ENCODE measurements around the gene INAFM2.

The INAFM2 gene

DNA sequence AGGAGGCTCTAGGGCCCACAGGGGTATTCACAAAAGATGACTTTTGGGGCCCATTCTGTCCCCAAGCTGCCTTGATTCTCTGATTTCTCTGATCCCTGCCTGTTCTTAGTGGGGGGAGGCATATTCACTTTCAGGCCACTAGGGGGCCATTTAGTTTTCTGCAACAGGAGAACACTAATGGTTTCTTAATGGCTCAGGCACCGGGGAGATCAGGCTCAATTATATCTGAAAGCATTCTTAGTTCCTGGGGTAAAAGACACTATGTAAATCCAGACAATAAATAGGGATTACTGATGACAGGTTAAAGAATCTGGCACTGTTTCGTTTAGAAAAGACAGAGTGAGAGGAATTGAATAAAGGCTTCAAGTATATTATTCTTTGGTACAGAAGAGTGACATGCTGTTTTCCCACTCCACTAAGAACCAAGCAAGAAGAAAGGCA lies 2.5 kb upstream of the INAFM2 start:
- DNase-seq (ENCODE audit: low read depth), result no peak
- H3K4me3 ChIP-seq (ENCODE audit: low read depth, low read length), result no peak overlapping the region
- TF ChIP-seq, protein P1, sequence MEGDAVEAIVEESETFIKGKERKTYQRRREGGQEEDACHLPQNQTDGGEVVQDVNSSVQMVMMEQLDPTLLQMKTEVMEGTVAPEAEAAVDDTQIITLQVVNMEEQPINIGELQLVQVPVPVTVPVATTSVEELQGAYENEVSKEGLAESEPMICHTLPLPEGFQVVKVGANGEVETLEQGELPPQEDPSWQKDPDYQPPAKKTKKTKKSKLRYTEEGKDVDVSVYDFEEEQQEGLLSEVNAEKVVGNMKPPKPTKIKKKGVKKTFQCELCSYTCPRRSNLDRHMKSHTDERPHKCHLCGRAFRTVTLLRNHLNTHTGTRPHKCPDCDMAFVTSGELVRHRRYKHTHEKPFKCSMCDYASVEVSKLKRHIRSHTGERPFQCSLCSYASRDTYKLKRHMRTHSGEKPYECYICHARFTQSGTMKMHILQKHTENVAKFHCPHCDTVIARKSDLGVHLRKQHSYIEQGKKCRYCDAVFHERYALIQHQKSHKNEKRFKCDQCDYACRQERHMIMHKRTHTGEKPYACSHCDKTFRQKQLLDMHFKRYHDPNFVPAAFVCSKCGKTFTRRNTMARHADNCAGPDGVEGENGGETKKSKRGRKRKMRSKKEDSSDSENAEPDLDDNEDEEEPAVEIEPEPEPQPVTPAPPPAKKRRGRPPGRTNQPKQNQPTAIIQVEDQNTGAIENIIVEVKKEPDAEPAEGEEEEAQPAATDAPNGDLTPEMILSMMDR (IDR thresholded peaks at IDR 0.05; ENCODE audit: control insufficient read depth, extremely low read depth, insufficient read depth), result peak; percentile 81

DNA sequence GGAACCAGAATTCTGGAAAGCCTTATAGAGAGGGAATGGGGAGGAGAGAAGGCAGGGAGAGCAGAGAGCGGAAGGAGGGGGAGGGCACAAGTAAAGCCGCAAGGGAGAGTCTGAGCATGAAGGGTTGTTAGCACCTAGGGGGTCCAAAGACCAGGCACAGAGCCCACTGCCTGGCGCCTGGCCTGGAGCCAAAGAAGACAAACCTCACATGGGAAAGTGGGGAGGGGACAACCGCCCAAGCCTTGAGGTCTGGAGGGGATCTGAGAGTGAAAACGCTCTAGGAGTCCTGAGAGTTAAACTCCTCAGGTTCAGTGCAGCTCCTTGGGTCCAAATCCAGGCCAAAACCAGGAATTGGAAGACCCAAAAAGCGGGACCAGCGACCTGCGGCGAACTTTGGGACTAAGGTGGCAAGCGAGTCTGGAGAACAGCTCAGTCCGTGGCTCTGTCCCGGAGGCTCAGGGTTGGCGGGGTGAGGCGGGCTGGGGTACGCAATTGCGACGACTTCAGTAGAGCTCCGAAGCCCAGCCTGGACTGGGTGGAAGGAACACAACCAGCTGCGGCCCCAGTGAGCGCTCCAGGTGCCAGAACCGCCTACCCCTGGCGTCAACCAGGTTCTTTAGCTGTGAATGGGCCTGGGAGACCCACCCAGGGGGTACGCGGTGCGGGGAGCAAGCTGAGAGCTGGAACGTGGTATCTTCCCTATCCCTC lies 807 bp upstream of the INAFM2 start:
- no peak for DNase-seq (ENCODE audit: low read depth)
- H3K4me3 ChIP-seq (ENCODE audit: low read depth, low read length), result peak overlapping the region; percentile 46
- TF ChIP-seq, protein P1 (IDR thresholded peaks at IDR 0.05; ENCODE audit: control insufficient read depth, extremely low read depth, insufficient read depth), result no peak

DNA sequence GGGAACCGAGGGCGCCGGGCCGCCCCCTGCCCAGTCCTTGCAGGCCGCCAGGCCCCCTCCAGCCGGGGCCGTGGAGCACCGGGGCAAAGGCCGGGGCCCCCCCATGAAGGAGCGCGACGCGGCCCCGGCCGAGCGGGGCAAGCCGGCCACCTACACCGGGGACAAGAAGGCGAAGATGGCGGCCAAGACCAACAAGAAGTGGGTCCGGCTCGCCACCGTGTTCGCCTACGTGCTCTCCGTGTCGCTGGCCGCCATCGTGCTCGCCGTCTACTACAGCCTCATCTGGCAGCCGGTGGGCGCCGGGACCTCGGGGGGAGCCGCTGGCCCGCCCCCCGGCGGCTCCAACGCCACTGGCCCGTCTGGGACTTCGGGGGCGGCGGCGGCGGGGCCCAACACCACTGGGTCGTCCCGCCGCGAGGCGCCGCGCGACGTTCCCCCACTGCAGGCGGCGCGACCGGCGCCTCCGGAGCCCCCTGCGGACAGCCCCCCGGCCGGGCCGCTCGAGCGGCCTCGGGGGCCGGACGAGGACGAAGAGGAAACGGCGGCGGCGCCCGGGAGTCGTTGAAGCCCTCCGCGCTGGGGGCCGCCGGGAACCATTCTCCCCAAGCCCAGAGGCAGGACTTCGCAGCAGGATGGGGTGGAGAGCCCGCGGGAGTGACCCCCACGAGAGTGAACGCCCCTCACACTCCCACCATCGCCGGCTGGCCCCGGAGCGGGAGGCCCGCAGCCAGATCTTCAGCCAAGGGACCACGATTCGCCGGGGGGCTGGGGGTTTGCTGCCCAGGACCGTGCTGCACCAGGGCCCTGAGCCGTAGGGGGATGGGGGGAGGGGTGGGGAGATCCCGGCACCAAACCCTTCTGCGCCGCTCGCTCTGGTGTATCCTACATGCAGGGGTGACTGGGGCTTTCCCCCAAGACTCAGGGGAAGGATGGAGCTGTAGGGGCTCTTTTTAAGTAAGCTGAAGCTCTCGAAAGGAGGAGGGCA lies 753 bp downstream of the INAFM2 start:
- TF ChIP-seq, protein P1 (IDR thresholded peaks at IDR 0.05; ENCODE audit: control insufficient read depth, extremely low read depth, insufficient read depth), result no peak
- H3K4me3 ChIP-seq (ENCODE audit: low read depth, low read length), result peak overlapping the region; percentile 57
- no peak for DNase-seq (ENCODE audit: low read depth)

DNA sequence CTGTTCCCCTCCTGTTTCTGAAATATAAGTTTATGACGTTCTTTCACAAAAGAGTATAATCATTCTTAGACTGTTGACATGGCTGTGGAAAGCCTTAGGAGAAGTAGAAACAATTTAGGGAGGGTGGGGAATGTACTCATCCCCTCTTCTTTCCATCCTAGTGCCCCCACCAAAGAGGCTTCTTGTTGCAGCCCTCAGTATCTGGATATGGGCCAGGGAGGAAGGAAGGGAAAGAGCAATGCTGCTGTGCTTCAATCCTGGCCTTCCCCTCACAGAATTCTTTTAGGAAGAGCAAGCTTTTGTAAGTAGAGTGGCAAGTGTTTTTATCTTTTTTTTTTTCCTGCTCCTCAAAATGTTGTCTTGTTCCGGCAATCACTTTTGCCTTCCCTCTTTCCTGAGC lies 1.7 kb downstream of the INAFM2 start:
- peak overlapping the region; percentile 57 for H3K4me3 ChIP-seq (ENCODE audit: low read depth, low read length)
- TF ChIP-seq, protein P1 (IDR thresholded peaks at IDR 0.05; ENCODE audit: control insufficient read depth, extremely low read depth, insufficient read depth), result no peak
- no peak for DNase-seq (ENCODE audit: low read depth)

DNA sequence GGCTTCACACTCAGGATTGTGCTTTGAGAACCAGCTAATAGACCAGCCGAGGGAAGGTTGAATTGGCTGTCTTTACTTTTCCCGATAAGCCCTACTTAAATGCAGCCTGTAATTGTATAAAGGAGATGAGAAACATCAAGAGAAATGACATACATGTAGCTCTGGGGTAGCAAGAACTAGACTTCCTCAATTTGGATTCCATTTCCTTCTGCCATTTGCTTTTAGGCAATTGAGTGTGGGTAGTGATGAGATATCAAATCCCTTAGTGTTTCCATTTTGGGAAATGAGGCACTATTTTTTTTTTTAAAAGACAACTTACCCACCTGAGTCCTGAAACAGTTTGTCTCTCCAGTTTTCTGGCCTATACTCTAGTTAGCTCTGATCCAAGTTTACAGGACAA lies 2.2 kb downstream of the INAFM2 start:
- TF ChIP-seq, protein P1 (IDR thresholded peaks at IDR 0.05; ENCODE audit: control insufficient read depth, extremely low read depth, insufficient read depth), result no peak
- no peak overlapping the region for H3K4me3 ChIP-seq (ENCODE audit: low read depth, low read length)
- no peak for DNase-seq (ENCODE audit: low read depth)

DNA sequence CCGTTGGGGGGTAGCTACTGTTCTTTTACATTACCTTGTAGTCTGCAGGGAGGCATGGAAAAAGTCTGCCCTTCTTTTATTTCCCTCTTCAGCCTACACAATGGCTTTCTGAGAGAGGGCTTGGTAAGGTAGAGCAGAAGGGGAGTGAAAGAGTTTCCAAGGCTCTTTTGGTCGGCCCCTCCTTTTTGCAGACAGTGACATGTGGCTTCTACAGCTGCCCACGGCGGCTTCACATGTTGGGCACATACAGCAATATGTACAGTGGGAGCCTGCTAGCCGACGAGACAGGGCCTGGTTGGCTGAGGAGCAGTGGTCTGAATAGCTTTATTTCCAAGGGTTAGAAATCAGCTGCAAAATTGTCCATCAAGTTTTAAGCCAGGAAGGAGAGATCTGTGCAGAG lies 4.0 kb downstream of the INAFM2 start:
- TF ChIP-seq, protein P1 (IDR thresholded peaks at IDR 0.05; ENCODE audit: control insufficient read depth, extremely low read depth, insufficient read depth), result no peak
- H3K4me3 ChIP-seq (ENCODE audit: low read depth, low read length), result no peak overlapping the region

More for the DNA sequence above, 4.0 kb downstream of the INAFM2 start:
- DNase-seq (ENCODE audit: low read depth), result no peak
